ENCODE measurements around the gene SLC9C2. TPM values are rescaled to one million over a fixed set of nuclear protein-coding genes. Genes with fewer than 3 reads are reported as not detected.

Gene SLC9C2
- total RNA-seq, 1 experiment from 2014 or later: not detected

- DNase-seq (no peak), ATAC-seq (no peak)
- intact Hi-C loops (cut with micrococcal nuclease): no loop called here
- Histone ChIP-seq H4K20me1 (ENCODE audit: low read length) (peaks cover 27% of the 10 kb centered on the region), H3K4me1 (ENCODE audit: insufficient read depth, low read length) (peaks cover 11% of the 10 kb centered on the region), H2AFZ (ENCODE audit: low read length) (no peak overlapping the region), H3K36me3 (ENCODE audit: low read depth, low read length) (peaks cover 89% of the 10 kb centered on the region), H3K9me2 (replicated peaks; ENCODE audit: low read length) (no peaks in the 10 kb centered on the region), H3K9ac (ENCODE audit: low read length) (no peak overlapping the region), H3F3A (ENCODE audit: low read length, unreplicated experiment) (peaks cover 8% of the 10 kb centered on the region), H3K79me2 (ENCODE audit: low read length) (peaks cover 33% of the 10 kb centered on the region), H3K27me3 (ENCODE audit: low read length) (no peaks in the 10 kb centered on the region), H3K4me3 (ENCODE audit: low read length) (no peak overlapping the region), H3K4me2 (ENCODE audit: low read length) (no peak overlapping the region), H3K9me3 (ENCODE audit: low read length) (no peaks in the 10 kb centered on the region), H3K27ac (ENCODE audit: low read length) (no peak overlapping the region)
- ChIA-PET POLR2A (ENCODE audit: unreplicated experiment) (interaction anchor here (0.7 kb wide), 1 partner anchor 243 kb away, joined by 7 read pairs; no protein-coding TSS in a partner anchor), CTCF (interaction anchor here (0.6 kb wide), 1 partner anchor 232 kb away, joined by 6 read pairs; no protein-coding TSS in a partner anchor)
- BruUV-seq (replicated peaks): no TSS peak
- no peak for TF ChIP-seq CTCF (conservative IDR thresholded peaks at IDR 0.05; ENCODE audit: low read depth, low read length)
- no peak for TF ChIP-seq EZH2phosphoT487 (IDR thresholded peaks at IDR 0.05; ENCODE audit: borderline replicate concordance, low read length)
- no peak for TF ChIP-seq EZH2 (IDR thresholded peaks at IDR 0.05; ENCODE audit: low read length, unreplicated experiment)
Observed at GRCh38 chr1:173485401-173485800, 117.5 kb downstream of the SLC9C2 start.

GRCh38 chr1:173484276-173484675, 118.6 kb downstream of the SLC9C2 start:
- no peaks in the 10 kb centered on the region for H3K27me3 ChIP-seq (ENCODE audit: low read length)
- peaks cover 38% of the 10 kb centered on the region for H4K20me1 ChIP-seq (ENCODE audit: low read length)
- H3K4me1 ChIP-seq (ENCODE audit: insufficient read depth, low read length): peaks cover 22% of the 10 kb centered on the region
- CTCF ChIA-PET: no interaction called here
- H3F3A ChIP-seq (ENCODE audit: low read length, unreplicated experiment): peaks cover 4% of the 10 kb centered on the region
- intact Hi-C loops (cut with micrococcal nuclease): no loop called here
- no peak overlapping the region for H3K27ac ChIP-seq (ENCODE audit: low read length)
- no peaks in the 10 kb centered on the region for H3K9me2 ChIP-seq (replicated peaks; ENCODE audit: low read length)
- H3K79me2 ChIP-seq (ENCODE audit: low read length): peaks cover 44% of the 10 kb centered on the region
- no peak overlapping the region for H3K4me2 ChIP-seq (ENCODE audit: low read length)
- no peak for ATAC-seq
- H3K9ac ChIP-seq (ENCODE audit: low read length): no peak overlapping the region
- no peak overlapping the region for H2AFZ ChIP-seq (ENCODE audit: low read length)
- H3K36me3 ChIP-seq (ENCODE audit: low read depth, low read length): peaks cover 96% of the 10 kb centered on the region
- no peaks in the 10 kb centered on the region for H3K9me3 ChIP-seq (ENCODE audit: low read length)
- BruUV-seq (replicated peaks): no TSS peak
- H3K4me3 ChIP-seq (ENCODE audit: low read length): no peak overlapping the region
- no peak for DNase-seq
- no peak for TF ChIP-seq EZH2phosphoT487 (IDR thresholded peaks at IDR 0.05; ENCODE audit: borderline replicate concordance, low read length)
- TF ChIP-seq CTCF (conservative IDR thresholded peaks at IDR 0.05; ENCODE audit: low read depth, low read length): no peak
- no peak for TF ChIP-seq EZH2 (IDR thresholded peaks at IDR 0.05; ENCODE audit: low read length, unreplicated experiment)
- POLR2A ChIA-PET (ENCODE audit: unreplicated experiment): no interaction called here

GRCh38 chr1:173482683-173483082, 120.2 kb downstream of the SLC9C2 start:
- no peak overlapping the region for H3K9ac ChIP-seq (ENCODE audit: low read length)
- ATAC-seq (no peak), DNase-seq (no peak)
- H3K27me3 ChIP-seq (ENCODE audit: low read length): no peaks in the 10 kb centered on the region
- no peaks in the 10 kb centered on the region for H3K9me2 ChIP-seq (replicated peaks; ENCODE audit: low read length)
- intact Hi-C loops (cut with micrococcal nuclease): no loop called here
- H3K79me2 ChIP-seq (ENCODE audit: low read length): peaks cover 60% of the 10 kb centered on the region
- peaks cover 1% of the 10 kb centered on the region for H3F3A ChIP-seq (ENCODE audit: low read length, unreplicated experiment)
- no peak overlapping the region for H3K27ac ChIP-seq (ENCODE audit: low read length)
- peaks cover 49% of the 10 kb centered on the region for H4K20me1 ChIP-seq (ENCODE audit: low read length)
- H3K4me2 ChIP-seq (ENCODE audit: low read length): no peak overlapping the region
- no peak overlapping the region for H3K4me3 ChIP-seq (ENCODE audit: low read length)
- CTCF ChIA-PET: no interaction called here
- no TSS peak for BruUV-seq (replicated peaks)
- no peaks in the 10 kb centered on the region for H3K9me3 ChIP-seq (ENCODE audit: low read length)
- H3K36me3 ChIP-seq (ENCODE audit: low read depth, low read length): peaks cover 83% of the 10 kb centered on the region
- POLR2A ChIA-PET (ENCODE audit: unreplicated experiment): no interaction called here
- TF ChIP-seq CTCF (conservative IDR thresholded peaks at IDR 0.05; ENCODE audit: low read depth, low read length) (no peak), EZH2phosphoT487 (IDR thresholded peaks at IDR 0.05; ENCODE audit: borderline replicate concordance, low read length) (no peak), EZH2 (IDR thresholded peaks at IDR 0.05; ENCODE audit: low read length, unreplicated experiment) (no peak)
- H3K4me1 ChIP-seq (ENCODE audit: insufficient read depth, low read length): peaks cover 25% of the 10 kb centered on the region
- H2AFZ ChIP-seq (ENCODE audit: low read length): no peak overlapping the region
